CD4-positive, alpha-beta T cell treated with Interleukin-15 for 1 hour (primary cell): Measurements from ENCODE around the gene ZNF692.
A peak's percentile ranks its signal among the peaks of the same experiment; 100 is the strongest.
"Not testable (repeated sequence)": the region's sequence is repeated elsewhere in the genome, so short reads cannot be mapped to it uniquely, and the experiment has no call there.

Experiments used
- DNase-seq: peaks from one replicate; pipeline ENCODE4 v3.0.0-alpha.2; 2020

The ZNF692 gene

DNA sequence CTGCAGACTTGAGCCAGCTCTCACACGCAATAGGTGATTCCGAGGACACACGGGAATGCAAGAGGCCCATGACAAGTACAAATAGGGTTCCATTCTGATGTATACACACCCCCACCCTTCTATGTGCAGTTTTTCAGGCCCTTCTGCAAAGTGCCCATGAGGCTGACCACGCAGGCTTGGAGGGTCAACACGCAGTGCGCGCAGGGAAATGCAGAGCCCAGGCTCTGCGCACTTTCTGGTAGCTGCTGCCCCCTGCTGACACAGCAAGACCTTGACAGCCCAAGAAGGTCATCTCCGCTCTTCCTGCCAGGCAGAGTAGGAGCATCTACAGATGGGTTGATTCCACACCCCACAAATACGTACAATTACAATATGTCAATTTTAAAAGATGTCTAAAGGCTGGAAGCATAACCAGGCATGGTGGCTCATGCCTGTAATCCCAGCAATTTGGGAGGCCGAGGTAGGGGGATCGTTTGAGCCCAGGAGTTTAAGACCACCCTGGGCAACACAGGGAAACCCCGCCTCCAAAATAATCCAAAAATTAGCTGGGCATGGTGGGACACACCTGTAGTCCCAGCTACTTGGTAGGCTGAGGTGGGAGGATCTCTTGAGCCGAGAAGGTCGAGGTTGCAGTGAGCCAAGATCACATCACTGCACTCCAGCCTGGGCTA is 51.7 kb downstream of the ZNF692 start:
- DNase-seq = peak; percentile 63

- DNase-seq = no peak
Observed at GRCh38 chr1:248805876-248806275, 53.0 kb downstream of the ZNF692 start.

GRCh38 chr1:248804771-248805681 is 53.9 kb downstream of the ZNF692 start:
- DNase-seq = peak; percentile 44

DNA sequence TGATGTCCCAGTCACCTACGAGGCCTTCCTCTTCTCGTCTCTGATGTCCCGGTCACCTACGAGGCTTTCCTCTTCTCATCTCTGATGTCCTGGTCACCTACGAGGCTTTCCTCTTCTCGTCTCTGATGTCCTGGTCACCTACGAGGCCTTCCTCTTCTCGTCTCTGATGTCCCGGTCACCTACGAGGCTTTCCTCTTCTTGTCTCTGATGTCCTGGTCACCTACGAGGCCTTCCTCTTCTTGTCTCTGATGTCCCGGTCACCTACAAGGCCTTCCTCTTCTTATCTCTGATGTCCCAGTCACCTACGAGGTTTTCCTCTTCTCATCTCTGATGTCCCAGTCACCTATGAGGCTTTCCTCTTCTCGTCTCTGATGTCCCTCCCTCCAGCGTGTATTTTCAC is 55.4 kb downstream of the ZNF692 start:
- DNase-seq = not testable (repeated sequence)

- DNase-seq = no peak
Observed at GRCh38 chr1:248802454-248802853, 56.4 kb downstream of the ZNF692 start.

GRCh38 chr1:248800459-248800858 is 58.4 kb downstream of the ZNF692 start:
- DNase-seq = no peak
